Stomach (tissue), 9 donors: ENCODE data around the gene DAB1. TPM values are rescaled to one million over a fixed set of nuclear protein-coding genes. Genes with fewer than 3 reads are reported as not detected.

ENCODE experiments used
- DNase-seq, 2 donors: peaks; one replicate each; pipeline versions ENCODE4 v3.0.0 to v3.0.0-alpha.2; 2013 to 2019
- H3K27ac ChIP-seq, 5 donors: fragments of 200-600 bp in 4 of 5; sonication (generic) in 4 of 5; one replicate each; pipeline ENCODE4 v1.5.1; 2013 to 2019; ENCODE audit warnings: mild to moderate bottlenecking in 1 of 5, moderate library complexity in 1 of 5
- H3K27me3 ChIP-seq, 3 donors: fragments of 200-600 bp; sonication (generic); one replicate each; pipeline ENCODE4 v1.5.1; 2017 to 2019; ENCODE audit warnings: mixed run types in 1 of 3
- H3K36me3 ChIP-seq, 4 donors: fragments of 200-600 bp; sonication (generic); 1 replicate in 3 of 4; 2 replicates in 1 of 4; pipeline ENCODE4 v1.5.1; 2016 to 2019
- H3K4me1 ChIP-seq, 4 donors: fragments of 200-600 bp; sonication (generic); one replicate each; pipeline ENCODE4 v1.5.1; 2016 to 2019
- H3K4me3 ChIP-seq, 4 donors: fragments of 200-600 bp; sonication (generic) in 3 of 4; one replicate each; pipeline ENCODE4 v1.5.1; 2016 to 2019; ENCODE audit warnings: mild to moderate bottlenecking in 1 of 4
- H3K9me3 ChIP-seq, 4 donors: fragments of 200-600 bp; sonication (generic); one replicate each; pipeline ENCODE4 v1.5.1; 2016 to 2019
- EP300 ChIP-seq: sonication (generic); formaldehyde crosslinking; IDR thresholded peaks from one replicate; pipeline ENCODE4 v1.6.1; 2017; ENCODE audit warnings: antibody characterized with exemption
- POLR2A ChIP-seq, 4 donors: fragments of 450-650 bp; IDR thresholded peaks; one replicate each; pipeline ENCODE4 v1.6.1; 2016; ENCODE audit warnings: antibody characterized with exemption in 4 of 4, control low read depth in 2 of 4, mild to moderate bottlenecking in 1 of 4, moderate library complexity in 1 of 4
- POLR2AphosphoS5 ChIP-seq, 3 donors: sonication (generic); formaldehyde crosslinking; IDR thresholded peaks; one replicate each; pipeline ENCODE4 v1.6.1; 2016; ENCODE audit warnings: antibody characterized with exemption in 3 of 3
- WGBS, 5 donors: extraction: QIAGEN DNeasy Blood & Tissue Kit in 3 of 5; methylation state at CpG; one replicate each; pipeline versions ENCODE4 v1.1.5 to v1.1.7; 2013 to 2018; 5-methylcytosine and 5-hydroxymethylcytosine counted together
- intact Hi-C: fragments of 100-400 bp; cut with DNase I; formaldehyde crosslinking; loops from one replicate; pipeline ENCODE4 v1.15.1; 2023; ENCODE audit warnings: low total_unique reads
- polyA plus RNA-seq, 3 donors: library from polyadenylated mRNA; stranded (reverse); fragments of 200-250 nt; gene quantifications; one replicate each; pipeline ENCODE4 v1.2.3, GENCODE V29; 2013
- total RNA-seq, 5 donors: library from RNA; depleted of rRNA; stranded (reverse); fragments of >200 nt; gene quantifications; one replicate each; pipeline versions ENCODE4 v1.1.0 to v1.2.3, GENCODE V29; 2014 to 2016
- TF ChIP-seq, protein P1 (sequence below), 7 experiments: fragments of 450-650 bp in 4 of 7; fragments of 200-600 bp in 3 of 7; sonication (generic) in 3 of 7; IDR thresholded peaks; one replicate each; pipeline ENCODE4 v1.5.1; 2016 to 2019; ENCODE audit warnings: antibody characterized with exemption in 7 of 7, control low read depth in 2 of 7, mild to moderate bottlenecking in 1 of 7
- donor health status: healthy with polysubstance abuse.
- donor health status: Bipolar disorder and iron deficiency.
- donor health status: healthy.

The DAB1 gene
- total and polyA plus RNA-seq, 8 donors: under 0.01 to 3.5 (median 0.61) TPM; not detected in 1

DNA sequence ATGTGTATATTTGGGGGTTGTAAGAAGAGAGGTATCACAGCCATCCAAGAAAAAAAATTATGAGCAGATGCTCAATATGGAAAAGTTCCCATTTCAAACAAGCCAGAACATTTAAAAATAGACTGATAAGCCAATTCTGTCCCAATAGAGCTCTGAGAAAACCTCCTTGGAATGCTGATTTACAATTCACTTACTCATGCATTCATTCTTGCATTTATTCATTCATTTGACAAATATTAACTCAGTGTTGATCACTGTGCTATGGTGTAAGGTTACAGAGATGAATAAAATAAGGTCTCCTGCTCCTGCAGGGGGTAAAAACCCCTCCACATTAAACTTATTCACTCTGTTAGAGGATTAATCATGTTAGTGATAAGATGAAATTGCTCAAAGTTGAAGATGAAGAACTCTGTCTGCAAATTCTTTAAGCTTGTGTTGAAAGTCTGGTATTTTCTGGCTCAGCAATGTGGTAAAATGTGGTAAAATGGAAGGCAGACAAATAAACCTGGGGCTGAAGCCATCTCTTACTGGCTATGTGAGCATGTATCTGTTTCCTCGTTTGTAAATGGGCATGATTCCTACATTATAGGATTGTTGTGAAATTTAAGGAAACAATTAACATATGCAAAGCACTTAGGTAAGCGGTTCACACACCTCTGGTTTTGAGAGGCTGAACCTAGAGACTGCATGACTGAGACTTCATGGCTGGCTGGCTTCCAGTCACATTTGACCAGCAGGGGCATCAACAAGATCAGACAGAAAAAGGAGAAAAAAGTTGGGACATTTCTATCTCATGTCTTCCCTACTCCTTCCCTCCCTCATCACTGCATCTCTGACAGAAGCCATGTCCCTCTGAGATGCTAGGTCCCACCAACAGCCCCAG is 45.0 kb upstream of the DAB1 start:
- WGBS, 5 donors: 61 to 80% (median 66%) methylated on average over 2 of the region's 2 CpGs
- intact Hi-C loops: no loop called here
- Histone ChIP-seq H3K27ac (no peak overlapping the region), H3K9me3 (no peaks in the 10 kb centered on the region), H3K4me3 (no peak overlapping the region), H3K36me3 (no peaks in the 10 kb centered on the region), H3K27me3 (no peaks in the 10 kb centered on the region), H3K4me1 (peaks cover 0 to 4% (median 0%) of the 10 kb centered on the region in 4 donors)
- DNase-seq: peak in 1 of 2 donors; percentile 19
- TF ChIP-seq EP300 (no peak), POLR2A (IDR thresholded peaks at IDR 0.05) (no peak), POLR2AphosphoS5 (IDR thresholded peaks at IDR 0.05) (no peak)
- TF ChIP-seq, protein P1, sequence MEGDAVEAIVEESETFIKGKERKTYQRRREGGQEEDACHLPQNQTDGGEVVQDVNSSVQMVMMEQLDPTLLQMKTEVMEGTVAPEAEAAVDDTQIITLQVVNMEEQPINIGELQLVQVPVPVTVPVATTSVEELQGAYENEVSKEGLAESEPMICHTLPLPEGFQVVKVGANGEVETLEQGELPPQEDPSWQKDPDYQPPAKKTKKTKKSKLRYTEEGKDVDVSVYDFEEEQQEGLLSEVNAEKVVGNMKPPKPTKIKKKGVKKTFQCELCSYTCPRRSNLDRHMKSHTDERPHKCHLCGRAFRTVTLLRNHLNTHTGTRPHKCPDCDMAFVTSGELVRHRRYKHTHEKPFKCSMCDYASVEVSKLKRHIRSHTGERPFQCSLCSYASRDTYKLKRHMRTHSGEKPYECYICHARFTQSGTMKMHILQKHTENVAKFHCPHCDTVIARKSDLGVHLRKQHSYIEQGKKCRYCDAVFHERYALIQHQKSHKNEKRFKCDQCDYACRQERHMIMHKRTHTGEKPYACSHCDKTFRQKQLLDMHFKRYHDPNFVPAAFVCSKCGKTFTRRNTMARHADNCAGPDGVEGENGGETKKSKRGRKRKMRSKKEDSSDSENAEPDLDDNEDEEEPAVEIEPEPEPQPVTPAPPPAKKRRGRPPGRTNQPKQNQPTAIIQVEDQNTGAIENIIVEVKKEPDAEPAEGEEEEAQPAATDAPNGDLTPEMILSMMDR (IDR thresholded peaks at IDR 0.05): no peak

DNA sequence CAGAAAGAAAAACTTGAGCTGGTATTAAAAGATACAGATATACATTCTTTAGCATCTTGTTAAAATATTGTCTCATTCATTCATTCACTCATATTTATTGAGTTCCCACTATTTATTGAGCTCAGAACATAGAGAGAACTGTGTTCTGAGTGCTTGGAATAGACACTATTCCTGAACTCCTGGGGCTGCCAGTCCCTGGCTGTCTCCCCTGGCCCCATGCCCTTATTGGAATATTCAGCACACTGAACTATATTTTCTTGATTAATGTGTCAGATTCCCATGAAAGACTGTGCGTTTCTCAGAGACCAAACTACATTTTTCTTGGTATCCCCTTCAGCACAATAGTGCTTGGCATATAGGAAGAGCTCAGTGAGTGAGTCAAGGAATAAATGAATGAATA is 44.0 kb upstream of the DAB1 start:
- no peak for DNase-seq
- H3K9me3 ChIP-seq: no peaks in the 10 kb centered on the region
- H3K27ac ChIP-seq: no peak overlapping the region
- 77 to 89% (median 85%) methylated on average over 1 of the region's 1 CpG for WGBS, 5 donors
- no peaks in the 10 kb centered on the region for H3K27me3 ChIP-seq
- TF ChIP-seq POLR2A (IDR thresholded peaks at IDR 0.05): no peak
- no peak for TF ChIP-seq POLR2AphosphoS5 (IDR thresholded peaks at IDR 0.05)
- TF ChIP-seq EP300: no peak
- TF ChIP-seq, protein P1 (IDR thresholded peaks at IDR 0.05): no peak
- intact Hi-C loops: no loop called here
- peaks cover 0 to 4% (median 0%) of the 10 kb centered on the region in 4 donors for H3K4me1 ChIP-seq
- H3K36me3 ChIP-seq: no peaks in the 10 kb centered on the region
- no peak overlapping the region for H3K4me3 ChIP-seq

GRCh38 chr1:57464756-57465155 is 40.9 kb upstream of the DAB1 start:
- 11 to 28% (median 19%) methylated on average over 3 of the region's 3 CpGs for WGBS, 5 donors
- Histone ChIP-seq H3K36me3 (no peaks in the 10 kb centered on the region), H3K4me3 (no peak overlapping the region), H3K27me3 (no peaks in the 10 kb centered on the region), H3K4me1 (peaks cover 0 to 4% (median 0%) of the 10 kb centered on the region in 4 donors), H3K9me3 (no peaks in the 10 kb centered on the region), H3K27ac (no peak overlapping the region)
- TF ChIP-seq POLR2A (IDR thresholded peaks at IDR 0.05): no peak
- TF ChIP-seq, protein P1 (IDR thresholded peaks at IDR 0.05): no peak
- no peak for TF ChIP-seq POLR2AphosphoS5 (IDR thresholded peaks at IDR 0.05)
- no peak for TF ChIP-seq EP300
- intact Hi-C loops: no loop called here
- DNase-seq: no peak

DNA sequence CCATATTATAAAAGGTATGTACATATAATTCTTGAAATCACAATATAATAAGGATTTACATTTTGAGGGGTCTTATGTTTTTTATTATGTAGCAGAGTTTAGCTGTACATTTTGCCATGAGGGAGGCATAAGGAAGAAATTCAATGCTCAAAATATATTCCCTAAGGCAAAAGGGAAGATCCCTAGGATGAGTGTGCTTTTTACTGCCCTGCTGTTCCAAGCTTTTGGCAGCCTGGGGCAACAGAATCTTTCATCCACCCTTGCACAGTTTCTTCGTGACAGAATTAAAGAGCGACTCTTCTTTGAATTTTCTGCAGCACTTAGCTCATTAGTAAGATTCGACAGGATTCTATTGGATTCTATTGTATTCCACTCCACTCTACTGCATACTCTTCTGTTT is 39.5 kb upstream of the DAB1 start:
- H3K4me1 ChIP-seq: peaks cover 0 to 4% (median 0%) of the 10 kb centered on the region in 4 donors
- no peaks in the 10 kb centered on the region for H3K36me3 ChIP-seq
- H3K27me3 ChIP-seq: no peaks in the 10 kb centered on the region
- TF ChIP-seq POLR2A (IDR thresholded peaks at IDR 0.05) (no peak), EP300 (no peak), POLR2AphosphoS5 (IDR thresholded peaks at IDR 0.05) (no peak)
- TF ChIP-seq, protein P1 (IDR thresholded peaks at IDR 0.05): no peak
- DNase-seq: no peak
- H3K4me3 ChIP-seq: no peak overlapping the region
- no peaks in the 10 kb centered on the region for H3K9me3 ChIP-seq
- H3K27ac ChIP-seq: no peak overlapping the region
- 60 to 99% (median 93%) methylated on average over 3 of the region's 3 CpGs for WGBS, 5 donors
- intact Hi-C loops: no loop called here
